Endothelial cell of umbilical vein (primary cell): ENCODE data around the gene SUSD5. TPM values are rescaled to one million over a fixed set of nuclear protein-coding genes. Genes with fewer than 3 reads are reported as not detected.

Experiments used
- BruUV-seq: library from RNA; stranded (reverse); fragments of 400-500 nt; replicated peaks from 2 replicates; lab custom pipeline; 2021; lab: Mats Ljungman, UMichigan
- CTCF ChIA-PET: fragments of 300-600, 350-600 bp; sonication (Branson Sonifier 250); formaldehyde crosslinking; loops from one replicate; lab custom pipeline; 2021; ENCODE audit warnings: antibody characterized with exemption, inconsistent platforms; lab: Charles Lee
- POLR2A ChIA-PET: fragments of 300-600, 350-600 bp; sonication (Branson Sonifier 250); formaldehyde crosslinking; loops from one replicate; lab custom pipeline; 2021; ENCODE audit warnings: antibody characterized with exemption, inconsistent platforms; lab: Charles Lee
- DNase-seq: peaks from one replicate; pipeline ENCODE4 v3.0.0-alpha.2; 2011; ENCODE audit warnings: low read depth, low spot score
- FAIRE-seq: peaks from 2 replicates; lab custom pipeline; 2011; peaks lifted over from hg19 to GRCh38; lab: Jason Lieb, UNC
- H2AFZ ChIP-seq: 2 replicates; pipeline ENCODE4 v1.6.0; 2012; ENCODE audit warnings: low read depth, low read length, control low read depth, inconsistent platforms
- H3K27ac ChIP-seq: 2 replicates; pipeline ENCODE4 v1.5.1; 2011; ENCODE audit warnings: low read depth, mild to moderate bottlenecking, control low read depth, low read length, moderate library complexity; ENCODE audit not compliant: insufficient read depth
- H3K27me3 ChIP-seq, 2 experiments: 2 replicates each; pipeline versions ENCODE4 v1.6.0 to v1.6.1; 2011; ENCODE audit warnings: low read length in 2 of 2, mixed read lengths in 1 of 2; ENCODE audit not compliant: control insufficient read depth in 2 of 2, insufficient read depth in 2 of 2
- H3K36me3 ChIP-seq, 2 experiments: 2 replicates in 1 of 2; 3 replicates in 1 of 2; pipeline ENCODE4 v1.5.1; 2011; ENCODE audit warnings: low read length in 2 of 2, mild to moderate bottlenecking in 1 of 2, moderate library complexity in 1 of 2; ENCODE audit not compliant: control insufficient read depth in 2 of 2, insufficient read depth in 2 of 2; ENCODE audit errors: extremely low read depth in 1 of 2
- H3K4me1 ChIP-seq: 3 replicates; pipeline ENCODE4 v1.5.1; 2011; ENCODE audit warnings: mild to moderate bottlenecking, low read length; ENCODE audit not compliant: control insufficient read depth, insufficient read depth; ENCODE audit errors: extremely low read depth
- H3K4me2 ChIP-seq: 2 replicates; pipeline ENCODE4 v1.6.1; 2011; ENCODE audit warnings: low read length, control low read depth, mixed read lengths; ENCODE audit not compliant: insufficient read depth
- H3K4me3 ChIP-seq, 3 experiments: fragments of 200-600 bp in 1 of 3; sonication (generic), shearing (Covaris generic) in 1 of 3; replicated peaks in 1 of 3; 2 replicates each; pipeline ENCODE4 v1.5.1; 2011 to 2016; ENCODE audit warnings: control low read depth in 3 of 3, low read length in 3 of 3, mild to moderate bottlenecking in 2 of 3, inconsistent platforms in 1 of 3, low read depth in 1 of 3, moderate library complexity in 1 of 3; ENCODE audit not compliant: insufficient read depth in 1 of 3
- H3K79me2 ChIP-seq: 2 replicates; pipeline ENCODE4 v1.6.0; 2012; ENCODE audit warnings: low read length, inconsistent platforms; ENCODE audit not compliant: control insufficient read depth, insufficient read depth
- H3K9ac ChIP-seq: replicated peaks from 2 replicates; pipeline ENCODE3; 2011; ENCODE audit warnings: low read length, control low read depth; ENCODE audit not compliant: insufficient read depth; ENCODE audit errors: extremely low read depth
- H3K9me1 ChIP-seq: replicated peaks from 3 replicates; pipeline ENCODE4 v1.6.0; 2011; ENCODE audit warnings: mild to moderate bottlenecking, low read length; ENCODE audit not compliant: control insufficient read depth, insufficient read depth; ENCODE audit errors: extremely low read depth
- H3K9me3 ChIP-seq: replicated peaks from 2 replicates; pipeline ENCODE4 v1.5.1; 2012; ENCODE audit warnings: low read length, inconsistent platforms; ENCODE audit not compliant: control insufficient read depth, insufficient read depth
- H4K20me1 ChIP-seq: replicated peaks from 2 replicates; pipeline ENCODE3; 2011; ENCODE audit warnings: mild to moderate bottlenecking, low read length; ENCODE audit not compliant: control insufficient read depth, insufficient read depth; ENCODE audit errors: extremely low read depth
- EZH2 ChIP-seq: IDR thresholded peaks from 2 replicates; pipeline ENCODE4 v1.6.1; 2012; ENCODE audit warnings: borderline replicate concordance, low read depth, mild to moderate bottlenecking, moderate library complexity, low read length, inconsistent platforms; ENCODE audit not compliant: severe bottlenecking
- GATA2 ChIP-seq: IDR thresholded peaks from 2 replicates; pipeline ENCODE4 v1.7.0; 2011; ENCODE audit warnings: low read depth, mild to moderate bottlenecking, moderate library complexity, mixed read lengths, low read length; ENCODE audit not compliant: insufficient read length, insufficient read depth
- POLR2A ChIP-seq: IDR thresholded peaks from 2 replicates; pipeline ENCODE4 v1.6.1; 2012; ENCODE audit warnings: low read depth, mild to moderate bottlenecking, control low read depth, low read length
- POLR2AphosphoS5 ChIP-seq: IDR thresholded peaks from 2 replicates; pipeline ENCODE4 v1.6.1; 2012; ENCODE audit warnings: low read depth, mild to moderate bottlenecking, control low read depth, low read length, moderate library complexity; ENCODE audit not compliant: insufficient read depth
- dilution Hi-C: fragments of 300-500 bp; cut with MboI; formaldehyde crosslinking; loops from one replicate; pipeline ENCODE4 v1.15.0; 2019; ENCODE audit warnings: low sequenced_read_pairs; ENCODE audit not compliant: extremely low pct_ligation_motif_present
- intact Hi-C: fragments of 100-400 bp; cut with micrococcal nuclease; formaldehyde crosslinking; loops from one replicate; pipeline ENCODE4 v1.10.0; 2022
- polyA plus RNA-seq, 4 experiments: library from polyadenylated mRNA; depleted of rRNA in 3 of 4; stranded (reverse) in 3 of 4; unstranded in 1 of 4; fragments of >200 nt; gene quantifications; 2 replicates each; pipeline versions ENCODE4 v1.2.1 to v1.2.3, GENCODE V29; 2011 to 2012; ENCODE audit warnings: missing spikeins in 1 of 4
- total RNA-seq: library from RNA; stranded (reverse); gene quantifications from 2 replicates; pipeline ENCODE4 v1.2.3, GENCODE V29; 2021

SUSD5 gene
- total and polyA plus RNA-seq, 2 donors (not counting 3 experiments of a cell fraction or from before 2014, with no cell fraction given): 7.7 to 18.8 TPM

DNA sequence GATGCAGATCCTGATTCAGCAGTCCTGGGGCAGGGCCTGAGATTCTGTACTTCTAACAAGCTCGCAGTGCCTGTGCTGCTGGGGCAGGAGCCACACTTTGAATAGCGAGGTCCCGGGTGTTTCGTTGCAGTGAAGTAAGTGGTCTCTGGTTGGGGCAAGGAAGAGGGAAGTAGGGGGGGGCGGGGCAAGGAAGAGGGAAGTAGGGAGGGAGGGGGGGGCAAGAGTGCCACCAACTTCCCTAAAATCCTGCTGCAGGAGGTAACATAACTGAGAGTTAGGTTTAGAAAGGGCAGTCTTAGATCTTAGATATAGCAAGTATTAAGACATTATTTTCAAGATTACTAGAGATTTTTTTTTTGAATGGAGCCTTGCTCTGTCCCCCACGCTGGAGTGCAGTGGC lies 69.3 kb downstream of the SUSD5 start:
- intact Hi-C loops: no loop called here
- no peak for DNase-seq
- Histone ChIP-seq H4K20me1 (no peaks in the 10 kb centered on the region), H3K36me3 (peaks cover 0 to 3% of the 10 kb centered on the region in 2 experiments), H3K4me2 (no peak overlapping the region), H3K9me1 (no peaks in the 10 kb centered on the region), H3K4me3 (no peak overlapping the region), H2AFZ (no peak overlapping the region), H3K79me2 (no peaks in the 10 kb centered on the region), H3K4me1 (peaks cover 3% of the 10 kb centered on the region), H3K27ac (no peak overlapping the region), H3K9ac (no peak overlapping the region), H3K27me3 (no peaks in the 10 kb centered on the region), H3K9me3 (no peaks in the 10 kb centered on the region)
- POLR2A ChIA-PET: no interaction called here
- dilution Hi-C loops: no loop called here
- TF ChIP-seq POLR2A: no peak
- TF ChIP-seq EZH2: no peak
- CTCF ChIA-PET: interaction anchor here (1.3 to 2.1 kb wide), 2 partner anchors 18 to 224 kb away, joined by 3 to 7 read pairs; no protein-coding TSS in a partner anchor
- BruUV-seq: no TSS peak
- no peak for FAIRE-seq

DNA sequence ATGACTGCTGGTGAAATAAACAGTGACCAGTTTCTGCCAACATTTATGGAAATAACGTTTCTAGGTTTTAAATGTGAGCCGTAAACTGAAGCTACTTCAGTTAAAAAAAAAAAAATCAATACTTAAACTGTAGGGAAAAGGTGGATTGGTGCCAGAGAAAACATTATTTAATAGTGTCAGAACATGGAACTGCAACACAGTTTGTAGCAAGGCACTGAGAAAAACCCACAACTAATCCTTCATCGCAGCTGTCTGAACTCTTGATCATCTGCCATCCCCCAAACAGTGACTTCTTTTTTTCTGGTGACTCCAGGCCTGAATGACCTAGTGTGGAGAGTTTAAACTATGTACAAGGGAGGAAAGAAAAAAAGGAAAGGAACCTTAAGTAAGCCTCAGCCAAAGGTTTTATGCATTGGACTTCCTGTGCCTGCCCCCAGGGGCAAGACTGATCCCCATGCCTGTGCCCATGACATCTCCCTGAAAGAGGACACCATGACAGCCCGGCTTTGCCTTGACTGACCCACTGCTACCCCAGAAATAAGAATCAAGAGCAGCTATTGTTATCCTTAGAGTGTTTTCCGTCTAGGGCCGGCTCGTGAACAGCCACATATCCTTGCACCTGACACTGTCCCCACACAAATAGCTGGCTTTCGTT lies 71.7 kb downstream of the SUSD5 start:
- Histone ChIP-seq H3K27me3 (no peaks in the 10 kb centered on the region), H4K20me1 (no peaks in the 10 kb centered on the region), H2AFZ (no peak overlapping the region), H3K4me3 (no peak overlapping the region), H3K27ac (no peak overlapping the region), H3K9me3 (no peaks in the 10 kb centered on the region), H3K4me2 (no peak overlapping the region), H3K9me1 (no peaks in the 10 kb centered on the region), H3K36me3 (peaks cover 3 to 7% of the 10 kb centered on the region in 2 experiments), H3K9ac (no peak overlapping the region), H3K79me2 (no peaks in the 10 kb centered on the region), H3K4me1 (peaks cover 3% of the 10 kb centered on the region)
- intact Hi-C loops (no loop called here), dilution Hi-C loops (no loop called here)
- ChIA-PET CTCF (interaction anchor here (1.0 to 2.7 kb wide), 9 partner anchors 12 to 226 kb away, joined by 3 to 17 read pairs (median 6); no protein-coding TSS in a partner anchor), POLR2A (no interaction called here)
- DNase-seq (peak; percentile 70), FAIRE-seq (peak; percentile 85)
- no peak for TF ChIP-seq GATA2
- peak; percentile 21 for TF ChIP-seq POLR2AphosphoS5
- BruUV-seq: no TSS peak
